A549 treated with ZK216348 at 1 μM for 4 hours (cell line): ENCODE results near the gene SYCP1. TPM values are rescaled to one million over a fixed set of nuclear protein-coding genes. Genes with fewer than 3 reads are reported as not detected.

ENCODE experiments used
- total RNA-seq: library from RNA; stranded (reverse); fragments of 200-300 nt; extraction: Qiagen RNA extraction; gene quantifications from 5 replicates; pipeline ENCODE4 v1.2.3, GENCODE V29; 2022; ENCODE audit warnings: low read depth

Gene SYCP1
- not detected in 5 replicates for total RNA-seq

GRCh38 chr1:114854693-114855320 lies at the start of gene SYCP1:
TSS of gene SYCP1 (plus strand) at chr1:114854863. CDS start at chr1:114855465, 602 bp downstream.

DNA sequence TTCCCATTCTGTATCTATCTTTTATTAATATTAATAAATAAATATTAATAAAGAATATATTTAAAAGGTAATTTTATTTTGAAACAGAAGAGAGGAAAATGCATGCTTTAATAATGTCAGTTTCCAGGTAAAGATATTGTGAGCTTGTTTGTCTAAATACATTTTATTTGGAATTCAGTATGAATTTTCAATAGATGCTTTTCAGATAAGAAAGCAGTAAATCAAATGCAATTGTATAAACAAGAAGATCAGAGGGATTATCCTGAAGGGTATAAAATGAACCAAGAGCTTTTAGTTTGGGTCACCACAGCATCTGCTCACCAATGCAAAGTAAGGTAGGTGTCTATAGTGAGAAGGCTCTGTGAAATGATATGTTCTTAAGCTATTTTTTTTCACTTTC lies 174.9 kb downstream of the SYCP1 start, which contains the start of gene TSHB:
Gene TSHB (plus strand): TSS at position 301 of the 400 bp plus-strand sequence. CDS start 3,537 bp downstream, outside the sequence.

Other genes starting within 250 kb of the SYCP1 start
- 0.20 to 0.52 TPM (median 0.34 TPM) in 5 replicates for gene DENND2C, start 184.8 kb upstream of the SYCP1 start, total RNA-seq
- 0.32 TPM in 1 of 5 replicates, not detected in the others for gene AMPD1, start 159.3 kb upstream of the SYCP1 start, total RNA-seq
- gene NRAS, start 138.1 kb upstream of the SYCP1 start, total RNA-seq = 17.0 to 38.0 TPM (median 29.9 TPM) in 5 replicates
- 123 to 173 TPM (median 127 TPM) in 5 replicates for gene CSDE1, start 96.9 kb upstream of the SYCP1 start, total RNA-seq
- 12.9 to 20.8 TPM (median 15.9 TPM) in 5 replicates for gene SIKE1, start 74.2 kb upstream of the SYCP1 start, total RNA-seq
- not detected in 5 replicates for gene TSHB, start 175.0 kb downstream of the SYCP1 start, total RNA-seq
- gene TSPAN2, start 234.6 kb downstream of the SYCP1 start, total RNA-seq = 0.66 to 1.6 TPM (median 1.3 TPM) in 5 replicates